ENCODE data around the gene PCYOX1L.

GRCh38 chr5:149357370-149358293 lies at the start of gene PCYOX1L:
- TF ChIP-seq CTCF (IDR thresholded peaks at IDR 0.05) = no peak
- TF ChIP-seq POLR2AphosphoS5 (IDR thresholded peaks at IDR 0.05) = no peak
- no peak for TF ChIP-seq POLR2A (IDR thresholded peaks at IDR 0.05)

Data from breast epithelium (tissue), 3 donors.